ENCODE results near the gene DGAT2. TPM values are rescaled to one million over a fixed set of nuclear protein-coding genes. Genes with fewer than 3 reads are reported as not detected.
A peak's percentile ranks its signal among the peaks of the same experiment; 100 is the strongest.

The DGAT2 gene
- total RNA-seq, 1 experiment from 2014 or later: 1.6 TPM

- TF ChIP-seq ATF2 (CRISPR knock-in tag; IDR thresholded peaks at IDR 0.05; ENCODE audit: borderline replicate concordance, low read depth) (no peak), ZNF396 (CRISPR knock-in tag; IDR thresholded peaks at IDR 0.05; ENCODE audit: borderline replicate concordance) (no peak), PRDM15 (CRISPR knock-in tag; IDR thresholded peaks at IDR 0.05) (0 out of 2 replicates have a peak, but pooled peaks have one; percentile 21), HMGA2 (CRISPR knock-in tag; IDR thresholded peaks at IDR 0.05) (no peak), IRF1 (CRISPR knock-in tag; IDR thresholded peaks at IDR 0.05) (peak; percentile 92), MAX (CRISPR knock-in tag; IDR thresholded peaks at IDR 0.05) (peak; percentile 99), CDX4 (CRISPR knock-in tag; IDR thresholded peaks at IDR 0.05; ENCODE audit: borderline replicate concordance) (no peak), NFE2L1 (CRISPR knock-in tag; IDR thresholded peaks at IDR 0.05) (peak; percentile 65), ZNF317 (CRISPR knock-in tag; IDR thresholded peaks at IDR 0.05; ENCODE audit: borderline replicate concordance, low read depth) (peak; percentile 8; the same call in 1 of the 2 replicates), AR (CRISPR knock-in tag; IDR thresholded peaks at IDR 0.05) (no peak), GABPB1 (CRISPR knock-in tag; IDR thresholded peaks at IDR 0.05) (peak; percentile 72; the same call in 1 of the 2 replicates), KAT7 (CRISPR knock-in tag; IDR thresholded peaks at IDR 0.05; ENCODE audit: borderline replicate concordance) (no peak), SMAD3 (CRISPR knock-in tag; IDR thresholded peaks at IDR 0.05; ENCODE audit: borderline replicate concordance) (peak; percentile 95), SOX15 (CRISPR knock-in tag; IDR thresholded peaks at IDR 0.05) (no peak), FOXK1 (CRISPR knock-in tag; IDR thresholded peaks at IDR 0.05) (peak; percentile 82), ZNF263 (CRISPR knock-in tag; IDR thresholded peaks at IDR 0.05; ENCODE audit: low read depth) (peak; percentile 58; the same call in 1 of the 2 replicates), ZNF281 (CRISPR knock-in tag; IDR thresholded peaks at IDR 0.05) (peak; percentile 86; the same call in 1 of the 2 replicates), ZNF232 (CRISPR knock-in tag; IDR thresholded peaks at IDR 0.05) (peak; percentile 96), ZNF416 (CRISPR knock-in tag; IDR thresholded peaks at IDR 0.05) (no peak), ZNF219 (CRISPR knock-in tag; IDR thresholded peaks at IDR 0.05; ENCODE audit: borderline replicate concordance) (peak; percentile 90; the same call in 1 of the 2 replicates), CREB1 (CRISPR knock-in tag; IDR thresholded peaks at IDR 0.05) (peak; percentile 72; the same call in 1 of the 2 replicates)
- TF ChIP-seq, protein P1, sequence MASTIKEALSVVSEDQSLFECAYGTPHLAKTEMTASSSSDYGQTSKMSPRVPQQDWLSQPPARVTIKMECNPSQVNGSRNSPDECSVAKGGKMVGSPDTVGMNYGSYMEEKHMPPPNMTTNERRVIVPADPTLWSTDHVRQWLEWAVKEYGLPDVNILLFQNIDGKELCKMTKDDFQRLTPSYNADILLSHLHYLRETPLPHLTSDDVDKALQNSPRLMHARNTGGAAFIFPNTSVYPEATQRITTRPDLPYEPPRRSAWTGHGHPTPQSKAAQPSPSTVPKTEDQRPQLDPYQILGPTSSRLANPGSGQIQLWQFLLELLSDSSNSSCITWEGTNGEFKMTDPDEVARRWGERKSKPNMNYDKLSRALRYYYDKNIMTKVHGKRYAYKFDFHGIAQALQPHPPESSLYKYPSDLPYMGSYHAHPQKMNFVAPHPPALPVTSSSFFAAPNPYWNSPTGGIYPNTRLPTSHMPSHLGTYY (CRISPR knock-in tag; IDR thresholded peaks at IDR 0.05): no peak
- TF ChIP-seq, protein P2, sequence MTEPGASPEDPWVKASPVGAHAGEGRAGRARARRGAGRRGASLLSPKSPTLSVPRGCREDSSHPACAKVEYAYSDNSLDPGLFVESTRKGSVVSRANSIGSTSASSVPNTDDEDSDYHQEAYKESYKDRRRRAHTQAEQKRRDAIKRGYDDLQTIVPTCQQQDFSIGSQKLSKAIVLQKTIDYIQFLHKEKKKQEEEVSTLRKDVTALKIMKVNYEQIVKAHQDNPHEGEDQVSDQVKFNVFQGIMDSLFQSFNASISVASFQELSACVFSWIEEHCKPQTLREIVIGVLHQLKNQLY (CRISPR knock-in tag; IDR thresholded peaks at IDR 0.05): 0 out of 2 replicates have a peak, but pooled peaks have one; percentile 85
Measured at GRCh38 chr11:75768112-75768908, at the start of gene DGAT2 (continued).

All from WTC11 (cell line).